ENCODE results near the gene ANO5.

The ANO5 gene, protein sequence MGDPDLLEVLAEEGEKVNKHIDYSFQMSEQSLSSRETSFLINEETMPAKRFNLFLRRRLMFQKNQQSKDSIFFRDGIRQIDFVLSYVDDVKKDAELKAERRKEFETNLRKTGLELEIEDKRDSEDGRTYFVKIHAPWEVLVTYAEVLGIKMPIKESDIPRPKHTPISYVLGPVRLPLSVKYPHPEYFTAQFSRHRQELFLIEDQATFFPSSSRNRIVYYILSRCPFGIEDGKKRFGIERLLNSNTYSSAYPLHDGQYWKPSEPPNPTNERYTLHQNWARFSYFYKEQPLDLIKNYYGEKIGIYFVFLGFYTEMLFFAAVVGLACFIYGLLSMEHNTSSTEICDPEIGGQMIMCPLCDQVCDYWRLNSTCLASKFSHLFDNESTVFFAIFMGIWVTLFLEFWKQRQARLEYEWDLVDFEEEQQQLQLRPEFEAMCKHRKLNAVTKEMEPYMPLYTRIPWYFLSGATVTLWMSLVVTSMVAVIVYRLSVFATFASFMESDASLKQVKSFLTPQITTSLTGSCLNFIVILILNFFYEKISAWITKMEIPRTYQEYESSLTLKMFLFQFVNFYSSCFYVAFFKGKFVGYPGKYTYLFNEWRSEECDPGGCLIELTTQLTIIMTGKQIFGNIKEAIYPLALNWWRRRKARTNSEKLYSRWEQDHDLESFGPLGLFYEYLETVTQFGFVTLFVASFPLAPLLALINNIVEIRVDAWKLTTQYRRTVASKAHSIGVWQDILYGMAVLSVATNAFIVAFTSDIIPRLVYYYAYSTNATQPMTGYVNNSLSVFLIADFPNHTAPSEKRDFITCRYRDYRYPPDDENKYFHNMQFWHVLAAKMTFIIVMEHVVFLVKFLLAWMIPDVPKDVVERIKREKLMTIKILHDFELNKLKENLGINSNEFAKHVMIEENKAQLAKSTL

DNA sequence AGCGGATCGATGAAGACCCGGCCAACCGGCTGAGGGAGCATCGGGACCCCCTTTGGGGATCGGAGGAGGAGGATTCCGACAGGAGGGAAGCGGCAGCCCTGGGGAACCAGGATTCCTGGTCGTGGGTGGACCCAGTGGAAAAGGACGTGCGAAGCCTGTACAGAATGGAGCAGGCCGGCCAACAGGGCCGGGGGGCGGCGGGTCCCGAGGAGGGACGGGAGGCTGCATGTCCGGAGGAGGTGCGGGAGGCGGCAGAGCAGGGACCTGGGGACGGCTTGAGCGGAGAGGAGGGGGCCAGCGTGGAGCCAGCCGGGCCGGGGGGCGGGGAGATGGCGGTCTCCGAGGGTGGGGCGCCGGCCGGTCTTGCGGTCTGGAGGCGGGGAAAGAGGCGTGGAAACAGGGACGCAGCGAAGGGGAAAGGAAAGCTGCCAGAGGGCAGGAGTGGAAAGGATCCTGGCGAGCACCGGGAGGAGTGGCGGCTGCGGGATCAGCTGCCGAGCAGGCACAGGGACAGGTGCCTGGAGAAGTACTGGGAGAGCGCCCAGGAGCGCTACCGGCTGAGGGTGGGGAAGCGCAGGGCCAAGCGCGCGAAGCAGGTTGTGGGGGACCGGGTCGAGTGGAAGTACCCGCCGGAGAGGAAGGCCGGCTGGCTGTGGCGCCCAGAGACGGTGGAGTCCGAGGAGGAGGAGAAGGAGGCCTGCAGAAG lies at the start of gene ANO5:
TSS of gene ANO5 (plus strand) at position 444 of the 706 bp plus-strand sequence. CDS start 408 bp downstream, outside the sequence.
- no peak for DNase-seq (ENCODE audit: low spot score)
- FAIRE-seq, result no peak

DNA sequence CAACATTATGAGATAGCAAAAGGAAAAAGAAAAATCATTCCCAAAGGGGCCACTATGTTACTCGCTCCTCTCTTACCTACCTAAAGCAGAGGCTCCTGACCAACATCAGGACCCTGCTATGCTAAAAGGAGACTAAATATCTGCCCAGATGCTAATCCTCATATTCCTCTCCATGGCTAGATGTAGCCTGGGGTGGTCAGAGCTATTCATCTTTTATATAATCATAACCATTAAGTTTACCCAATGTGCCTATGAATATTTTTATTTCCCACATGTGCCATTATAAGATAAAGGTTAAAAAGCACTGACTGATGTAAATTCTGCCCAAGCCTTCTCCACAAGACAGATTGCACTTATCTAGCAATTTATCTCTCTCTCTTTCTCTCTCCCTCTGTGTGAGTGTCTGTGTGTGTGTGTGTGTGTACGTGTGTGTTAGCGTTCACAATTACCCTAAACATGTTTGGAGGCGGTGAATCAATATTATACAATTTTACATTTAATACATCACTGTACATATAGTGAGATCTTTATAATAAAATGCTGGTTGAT lies 41.2 kb upstream of the ANO5 start:
- no peak for FAIRE-seq
- DNase-seq (ENCODE audit: low spot score), result no peak

DNA sequence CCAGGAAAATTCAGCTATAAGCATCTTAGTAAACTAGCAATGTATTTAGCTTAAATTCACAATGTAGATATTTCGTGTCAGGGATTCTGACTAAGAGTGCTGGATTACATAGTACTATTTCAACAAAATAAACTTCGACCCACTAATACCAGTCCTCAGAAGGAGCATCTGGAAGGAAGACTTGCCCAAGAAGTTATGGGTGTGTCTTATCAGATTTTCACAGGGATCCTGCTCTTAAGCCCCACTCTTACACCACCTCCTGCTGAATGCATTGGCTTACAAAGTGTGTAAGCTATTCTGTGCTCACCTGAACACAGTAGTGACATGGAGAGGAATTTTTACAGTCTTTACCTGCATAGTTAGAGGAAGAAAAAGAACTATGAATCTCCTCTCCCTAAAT lies 35.4 kb upstream of the ANO5 start:
- DNase-seq (ENCODE audit: low spot score) (no peak), FAIRE-seq (no peak)

DNA sequence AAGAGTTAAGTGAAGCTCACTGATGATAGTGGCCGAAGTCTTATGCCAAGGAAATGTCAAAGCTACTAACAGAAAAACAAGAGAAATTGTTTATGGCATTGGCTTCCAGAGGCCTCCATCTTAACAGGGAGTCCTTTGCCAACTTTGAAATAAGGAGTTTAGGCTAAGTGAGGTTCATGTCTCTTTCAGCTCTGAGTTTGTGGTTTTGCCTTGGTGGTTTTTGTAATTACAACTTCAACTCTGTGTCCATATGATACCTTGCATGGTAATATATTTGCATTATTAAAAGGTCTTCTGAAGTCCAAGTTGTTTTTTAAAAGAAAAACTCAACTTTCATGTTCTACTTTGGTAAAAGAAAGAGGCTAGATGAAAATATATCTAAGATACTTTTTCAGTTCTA lies 31.4 kb upstream of the ANO5 start:
- DNase-seq (ENCODE audit: low spot score) (no peak), FAIRE-seq (no peak)

DNA sequence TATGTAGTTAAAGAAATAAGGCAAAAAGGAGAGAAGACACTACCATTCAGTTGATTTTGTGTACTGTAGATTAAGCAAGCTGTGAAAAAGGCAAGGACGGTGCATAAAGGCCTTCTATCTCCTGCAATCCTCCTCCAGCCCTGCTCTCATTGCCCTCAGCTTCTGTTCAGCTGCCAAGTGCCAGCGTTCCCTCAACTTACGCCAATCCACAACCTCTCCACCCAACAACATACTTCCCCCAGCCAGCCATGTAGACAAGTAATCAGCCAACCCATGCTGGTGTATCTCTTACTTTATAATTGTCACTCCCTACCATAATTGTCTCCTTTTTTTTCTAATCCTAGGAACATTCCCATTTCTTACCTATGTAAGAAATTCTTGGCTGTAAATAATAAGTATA lies 30.1 kb upstream of the ANO5 start:
- FAIRE-seq (no peak), DNase-seq (ENCODE audit: low spot score) (no peak)

DNA sequence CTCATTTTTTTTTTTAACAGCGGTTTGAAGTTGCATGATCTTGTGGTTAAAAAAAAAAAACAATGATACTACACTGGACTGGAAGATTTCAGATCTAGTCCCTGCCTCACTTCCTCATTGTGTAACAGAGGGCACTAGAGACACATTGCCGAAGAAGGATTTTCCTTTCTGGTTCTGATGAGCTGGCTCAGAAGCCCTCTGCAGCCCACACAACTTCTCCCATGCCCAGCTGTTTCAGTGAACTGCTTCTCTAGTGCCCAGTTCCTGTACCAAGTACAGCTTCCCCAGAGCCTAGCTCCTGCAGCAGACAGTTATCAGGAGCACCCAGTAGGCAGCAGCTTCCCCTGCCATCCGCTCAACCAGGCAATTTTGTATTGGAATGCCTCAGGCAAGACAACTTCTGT lies 29.5 kb upstream of the ANO5 start:
- no peak for DNase-seq (ENCODE audit: low spot score)
- no peak for FAIRE-seq

DNA sequence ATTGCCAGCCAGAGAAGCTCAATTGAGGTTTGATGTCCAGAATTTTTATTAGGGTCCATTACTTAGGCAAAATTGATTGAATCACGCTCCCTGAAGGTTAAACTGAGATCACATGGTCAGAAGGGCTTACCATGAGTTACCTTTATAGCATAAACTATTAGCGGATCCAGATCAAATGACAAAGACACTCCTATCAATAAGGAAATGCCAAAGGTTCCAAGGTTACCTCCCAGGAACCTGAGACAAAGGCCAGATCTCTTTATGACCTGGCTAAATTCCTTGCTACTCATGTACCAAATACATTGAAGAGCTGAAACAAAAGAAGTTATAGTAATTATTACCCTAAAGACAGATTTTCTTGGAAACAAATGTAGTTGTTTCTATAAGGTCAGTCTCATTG lies 27.8 kb upstream of the ANO5 start:
- FAIRE-seq, result no peak

DNA sequence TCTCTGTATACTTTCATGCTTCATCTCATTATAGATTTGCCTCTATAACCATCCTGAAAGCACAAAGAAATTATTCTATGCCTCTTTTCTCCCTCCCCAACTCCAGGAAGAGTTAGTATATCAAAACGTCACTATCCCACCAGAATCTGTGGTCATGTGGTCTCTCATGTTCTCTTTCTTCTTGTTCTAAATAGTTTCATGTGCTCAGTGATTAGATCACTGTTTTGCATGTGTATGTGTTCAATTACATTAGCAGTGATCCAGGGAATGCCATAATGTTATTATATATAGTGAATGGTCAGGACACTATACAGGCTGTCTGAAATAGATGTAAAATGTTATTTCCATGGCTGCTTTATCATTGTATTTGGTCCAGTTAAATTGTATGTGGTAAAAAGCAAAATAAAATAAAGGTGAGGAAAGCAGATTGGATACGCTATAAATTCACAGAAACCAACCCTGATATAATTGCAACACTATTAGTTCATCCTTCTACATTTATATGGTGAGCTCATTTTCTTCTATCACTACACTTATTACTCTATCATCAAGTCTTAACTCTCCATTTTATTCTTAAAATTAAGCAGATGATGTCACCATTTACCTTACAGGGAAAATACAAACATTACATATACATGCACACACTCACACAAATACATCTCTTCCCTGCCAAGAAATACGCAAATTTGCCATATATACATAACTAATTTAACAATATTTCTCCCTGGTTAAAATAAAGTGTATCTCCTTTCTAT lies 26.9 kb upstream of the ANO5 start:
- FAIRE-seq, result no peak
- DNase-seq (ENCODE audit: low spot score), result no peak

More for the DNA sequence above, 27.8 kb upstream of the ANO5 start:
- DNase-seq (ENCODE audit: low spot score), result no peak

DNA sequence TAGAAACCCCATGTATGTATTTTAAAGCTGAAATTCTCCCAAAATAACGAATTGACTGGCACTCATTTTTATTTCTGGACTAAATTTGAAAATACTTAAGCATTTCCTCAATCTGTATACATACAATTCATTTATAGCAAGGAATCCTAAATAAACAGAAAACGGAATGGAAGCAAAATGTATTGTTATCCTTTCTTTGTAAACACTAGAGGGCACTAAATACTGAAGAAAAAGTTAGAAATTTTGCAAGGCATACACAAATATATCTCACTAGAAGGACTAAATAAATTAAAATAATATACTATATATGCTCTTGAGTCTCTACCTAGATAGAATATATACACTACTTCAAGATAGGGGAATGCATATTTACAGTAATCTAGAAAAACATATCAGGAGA lies 23.1 kb upstream of the ANO5 start:
- no peak for FAIRE-seq
- DNase-seq (ENCODE audit: low spot score), result peak; percentile 11

DNA sequence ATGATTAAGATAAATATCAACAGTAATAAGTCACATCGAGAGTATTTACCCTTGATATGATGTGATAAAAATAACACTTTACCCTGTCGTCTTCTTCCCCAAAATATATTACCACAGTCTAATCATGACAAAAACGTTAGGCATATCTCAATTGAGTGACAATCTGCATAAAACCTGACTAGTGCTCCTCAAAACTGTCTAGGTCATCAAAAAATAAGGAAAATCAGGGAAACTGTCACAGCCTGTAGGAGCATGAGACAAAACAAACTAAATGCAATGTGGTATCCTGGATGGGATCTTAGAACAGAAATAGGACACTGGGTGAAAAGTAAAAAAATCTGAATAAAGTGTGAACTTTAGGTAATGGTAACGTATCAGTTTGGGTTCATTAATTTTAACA lies 19.4 kb upstream of the ANO5 start:
- FAIRE-seq, result no peak
- no peak for DNase-seq (ENCODE audit: low spot score)

DNA sequence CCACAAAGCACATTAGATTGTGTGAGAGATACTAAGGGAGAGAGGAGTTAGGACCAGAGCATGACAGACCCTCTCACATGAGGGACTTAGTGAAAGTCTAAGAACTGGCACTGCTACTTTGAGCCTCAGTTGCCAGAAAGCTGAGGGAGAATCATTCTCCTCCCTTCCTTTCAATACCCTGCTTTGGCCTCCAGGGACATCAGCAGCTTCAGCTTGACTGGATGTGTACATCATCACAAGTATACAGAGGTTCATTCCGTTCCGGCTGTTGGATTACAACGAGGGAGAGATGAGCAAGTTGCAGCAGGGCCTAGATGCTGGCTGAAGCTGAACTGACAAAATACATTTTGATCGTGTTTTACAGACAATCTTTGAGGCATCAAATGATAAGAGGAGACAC lies 15.7 kb upstream of the ANO5 start:
- no peak for FAIRE-seq

DNA sequence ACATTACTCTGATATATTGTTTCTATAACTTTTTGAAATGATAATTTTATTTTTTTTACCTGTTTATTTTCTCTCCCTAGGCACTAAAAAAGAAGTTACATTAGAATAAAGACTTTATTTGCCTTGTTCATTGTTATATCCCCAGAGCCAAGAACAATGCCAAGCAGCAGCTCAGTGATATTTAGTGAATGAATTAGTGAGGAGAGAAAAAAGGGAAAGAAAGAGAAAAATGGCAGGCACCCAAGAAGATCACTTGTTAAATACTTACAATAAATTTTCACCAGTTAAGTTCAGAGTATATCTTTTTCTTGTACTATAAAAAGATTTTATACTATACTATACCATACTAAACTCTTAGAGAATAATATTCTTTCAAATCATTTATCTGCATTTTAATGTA lies 13.3 kb upstream of the ANO5 start:
- no peak for FAIRE-seq
- no peak for DNase-seq (ENCODE audit: low spot score)

More for the DNA sequence above, 15.7 kb upstream of the ANO5 start:
- DNase-seq (ENCODE audit: low spot score), result no peak

DNA sequence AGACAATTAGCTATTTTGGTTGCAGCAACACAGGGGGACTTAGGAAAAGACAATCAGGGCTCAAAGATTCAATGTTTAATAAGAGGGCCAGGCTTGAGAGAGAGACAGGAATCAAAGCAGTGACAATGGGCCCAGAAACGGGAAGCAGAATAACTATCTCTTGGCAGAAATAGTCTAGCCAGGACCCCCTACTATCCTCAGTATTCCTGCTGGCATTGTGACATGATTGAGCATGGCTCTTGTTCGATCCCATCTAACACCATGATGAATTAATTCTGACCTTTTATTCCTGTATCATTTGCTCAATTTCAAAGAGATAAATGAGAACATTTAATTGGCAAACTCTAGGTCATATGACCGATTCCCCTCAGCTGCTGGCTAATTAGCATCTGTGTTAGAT lies 12.8 kb upstream of the ANO5 start:
- FAIRE-seq, result no peak
- no peak for DNase-seq (ENCODE audit: low spot score)

DNA sequence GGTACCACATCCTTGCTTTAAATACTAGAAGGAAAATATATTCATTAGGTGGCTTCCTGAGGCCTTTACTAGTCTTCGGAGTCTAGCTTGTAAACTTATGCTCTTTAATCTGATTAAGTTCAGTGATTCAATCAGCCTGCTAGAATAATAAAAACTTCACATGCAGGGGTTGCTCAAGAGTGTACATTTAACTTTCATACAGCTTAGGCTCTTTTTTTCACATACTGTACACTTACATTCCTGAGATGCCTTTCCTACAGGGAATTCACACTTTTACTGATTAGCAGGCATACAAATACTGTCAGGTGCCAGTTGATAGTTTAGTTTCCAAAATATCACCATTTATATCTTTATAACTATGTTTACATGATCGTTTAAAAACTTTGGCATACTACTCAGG lies 3.2 kb upstream of the ANO5 start:
- FAIRE-seq, result no peak

DNA sequence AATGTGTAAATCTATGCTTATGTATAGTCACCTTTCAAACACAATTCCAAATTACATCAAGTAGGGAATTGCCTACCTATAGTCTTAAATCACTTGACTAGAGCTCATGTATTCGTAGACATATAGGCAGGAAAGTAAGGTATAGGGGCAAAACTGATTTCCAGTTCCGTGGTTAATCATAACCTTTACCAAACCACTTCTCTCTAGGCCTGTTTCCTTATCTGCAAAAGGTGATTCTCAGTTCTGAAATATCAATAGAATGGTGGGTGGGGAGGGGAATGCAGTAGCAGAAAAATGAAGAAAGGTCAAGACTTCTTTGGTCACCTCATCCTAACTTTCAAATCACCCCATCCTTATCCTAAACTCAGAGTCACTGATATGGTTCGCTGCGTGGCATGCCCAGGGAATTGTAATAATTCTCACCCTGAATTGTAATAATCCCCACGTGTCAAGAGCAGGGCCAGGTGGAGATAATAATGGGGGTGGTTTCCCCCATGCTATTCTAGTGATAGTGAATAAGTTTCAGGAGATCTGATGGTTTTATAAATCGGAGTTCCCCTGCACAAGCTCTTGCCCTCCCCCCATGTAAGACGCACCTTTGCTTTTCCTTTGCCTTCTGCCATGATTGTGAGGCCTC lies 1.9 kb upstream of the ANO5 start:
- DNase-seq (ENCODE audit: low spot score) (no peak), FAIRE-seq (no peak)

More for the DNA sequence above, 3.2 kb upstream of the ANO5 start:
- no peak for DNase-seq (ENCODE audit: low spot score)

DNA sequence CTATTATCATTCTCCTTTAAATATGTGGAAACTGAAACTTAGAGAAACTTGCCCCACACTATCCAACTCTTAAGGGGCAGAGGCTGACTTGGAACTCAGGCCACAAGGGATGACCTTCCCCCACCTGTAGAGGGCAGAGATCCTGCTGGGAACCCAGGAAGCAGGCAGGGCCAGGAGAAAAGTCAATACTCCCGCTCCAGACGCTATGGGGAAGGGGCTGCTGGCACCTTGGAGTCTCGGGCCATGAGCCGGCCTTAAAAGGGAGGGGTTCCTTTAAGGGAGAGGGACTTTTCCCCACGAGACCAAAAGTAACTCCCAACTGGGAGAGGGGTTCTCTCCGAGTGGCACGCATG lies 620 bp upstream of the ANO5 start:
- no peak for FAIRE-seq
- no peak for DNase-seq (ENCODE audit: low spot score)

DNA sequence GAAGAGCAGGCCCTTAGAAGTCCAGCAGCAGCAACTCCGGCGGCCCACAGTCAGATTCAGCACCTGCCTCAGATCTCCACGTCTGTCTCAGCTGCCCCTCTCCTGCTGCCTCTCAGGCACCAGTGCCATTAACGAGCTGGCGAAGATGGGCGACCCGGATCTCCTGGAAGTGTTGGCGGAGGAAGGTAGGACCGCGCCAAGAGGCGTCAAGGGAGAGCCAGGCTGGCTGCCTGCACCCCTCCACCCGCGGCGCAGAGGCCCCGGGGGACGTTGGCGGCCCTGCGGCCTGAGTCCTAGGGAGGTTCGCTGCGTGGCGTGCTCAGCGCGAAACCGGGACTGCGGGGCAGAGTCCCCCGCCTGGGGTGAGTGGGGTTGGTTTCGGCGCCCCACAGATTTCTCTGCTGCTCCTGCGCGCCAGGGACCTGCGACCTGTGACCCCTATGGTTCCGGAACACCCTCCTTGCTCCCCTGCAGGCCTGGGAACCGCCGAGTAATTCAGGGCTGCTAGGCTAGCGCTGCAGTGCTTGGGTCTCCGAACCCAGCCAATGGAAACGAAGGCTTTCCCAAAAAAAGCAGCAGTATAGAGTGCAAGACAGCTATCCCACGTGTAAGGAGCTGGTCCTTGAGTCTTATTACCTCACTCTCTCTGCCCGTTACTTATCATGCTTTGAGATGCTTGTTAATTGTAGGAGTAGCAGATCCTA lies 615 bp downstream of the ANO5 start:
- DNase-seq (ENCODE audit: low spot score), result no peak
- no peak for FAIRE-seq

DNA sequence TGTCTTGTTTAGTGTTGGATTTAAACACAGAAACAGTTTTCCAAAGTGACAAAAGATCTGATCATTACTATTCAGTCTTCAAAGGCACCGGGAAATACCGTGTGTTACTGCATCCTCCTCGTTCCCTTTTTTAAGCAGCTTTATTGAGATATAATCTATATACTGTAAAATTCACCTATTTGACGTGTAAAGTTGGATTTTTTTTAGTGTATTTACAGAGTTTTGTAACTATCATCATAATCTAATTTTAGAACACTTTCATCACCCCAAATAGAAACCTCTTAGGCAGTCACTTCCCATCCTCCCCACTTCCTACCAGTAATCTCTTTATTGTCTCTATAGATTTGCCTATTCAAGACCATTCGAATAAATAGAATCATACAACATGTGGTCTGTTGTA lies 1.4 kb downstream of the ANO5 start:
- DNase-seq (ENCODE audit: low spot score), result no peak

DNA sequence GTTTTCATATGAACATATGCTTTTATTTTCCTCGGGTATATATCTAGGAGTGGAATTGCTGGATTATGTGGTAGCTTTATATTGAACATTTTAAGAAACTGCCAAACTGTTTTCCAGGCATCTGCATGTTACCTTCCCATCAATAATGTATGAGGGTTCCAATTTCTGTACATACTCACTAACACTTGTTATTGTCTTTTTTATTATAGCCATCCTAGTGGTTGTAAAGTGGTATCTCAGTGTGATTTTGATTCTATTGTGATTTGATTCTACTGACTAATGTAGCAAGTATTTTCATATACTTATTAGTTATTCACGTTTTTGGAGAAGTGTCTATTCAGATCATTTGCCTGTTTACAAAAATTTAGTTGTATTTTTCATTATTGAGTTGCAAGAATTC lies 2.0 kb downstream of the ANO5 start:
- no peak for FAIRE-seq
- no peak for DNase-seq (ENCODE audit: low spot score)

More for the DNA sequence above, 1.4 kb downstream of the ANO5 start:
- no peak for FAIRE-seq

All from RCC 7860 (cell line).